MM.1S (cell line): ENCODE data around the gene BSN.

ENCODE experiments used
- CTCF ChIP-seq: fragments of 300-600 bp; sonication (generic); IDR thresholded peaks from 2 replicates; pipeline ENCODE4 v1.5.1; 2016; ENCODE audit warnings: antibody characterized with exemption, low read length, mixed read lengths
- EZH2phosphoT487 ChIP-seq: fragments of 300-600 bp; sonication (generic); IDR thresholded peaks from 2 replicates; pipeline ENCODE4 v1.6.1; 2018; ENCODE audit warnings: antibody characterized with exemption, low read length

- TF ChIP-seq EZH2phosphoT487 (no peak), CTCF (no peak)
Measured at GRCh38 chr3:49620728-49621127, 66.5 kb downstream of the BSN start.
